Measurements from ENCODE around the gene MYL6B. TPM values are rescaled to one million over a fixed set of nuclear protein-coding genes. Genes with fewer than 3 reads are reported as not detected.

The MYL6B gene
- total RNA-seq: 92.5 and 126 TPM in 2 replicates

GRCh38 chr12:56152132-56152755 is at the start of gene MYL6B:
Gene MYL6B, plus strand, starts transcription at chr12:56152587. Its CDS starts 1,332 bp downstream, at chr12:56153919.

DNA sequence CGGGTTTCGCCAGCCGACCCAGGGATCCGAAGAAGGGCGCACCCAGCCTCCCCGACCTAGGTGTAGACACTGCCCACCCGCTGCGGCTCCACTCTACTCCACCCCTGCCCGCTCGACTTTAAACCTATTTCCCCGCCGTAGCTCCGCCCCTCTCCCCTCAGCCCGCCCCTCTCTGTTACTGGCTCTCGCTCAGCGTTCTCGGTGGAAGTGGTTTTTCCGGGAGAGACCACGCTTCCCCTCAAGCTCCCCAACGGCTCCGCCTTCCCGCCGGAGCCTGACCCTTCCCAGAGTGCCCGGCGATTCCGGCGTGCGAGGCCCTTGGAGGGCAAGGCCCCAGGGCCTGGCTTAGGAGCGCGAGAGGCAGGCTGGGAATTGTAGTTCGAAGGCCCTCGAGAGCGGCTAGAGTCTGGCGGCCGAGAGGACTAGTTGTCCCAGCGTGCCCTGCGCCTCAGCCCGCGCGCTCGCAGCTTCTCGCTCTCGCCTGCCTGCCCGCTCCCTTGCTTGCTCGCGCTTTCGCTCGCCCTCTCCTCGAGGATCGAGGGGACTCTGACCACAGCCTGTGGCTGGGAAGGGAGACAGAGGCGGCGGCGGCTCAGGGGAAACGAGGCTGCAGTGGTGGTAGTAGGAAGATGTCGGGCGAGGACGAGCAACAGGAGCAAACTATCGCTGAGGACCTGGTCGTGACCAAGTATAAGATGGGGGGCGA is 48.1 kb upstream of the MYL6B start, which contains the start of gene PA2G4:
TSS of gene PA2G4 (plus strand) at position 451 of the 706 bp plus-strand sequence. CDS start at position 630, 179 bp downstream.

GRCh38 chr12:56116267-56117081 is 35.9 kb upstream of the MYL6B start, which contains the start of gene RPL41:
Gene RPL41, plus strand, starts transcription at chr12:56116633.

DNA sequence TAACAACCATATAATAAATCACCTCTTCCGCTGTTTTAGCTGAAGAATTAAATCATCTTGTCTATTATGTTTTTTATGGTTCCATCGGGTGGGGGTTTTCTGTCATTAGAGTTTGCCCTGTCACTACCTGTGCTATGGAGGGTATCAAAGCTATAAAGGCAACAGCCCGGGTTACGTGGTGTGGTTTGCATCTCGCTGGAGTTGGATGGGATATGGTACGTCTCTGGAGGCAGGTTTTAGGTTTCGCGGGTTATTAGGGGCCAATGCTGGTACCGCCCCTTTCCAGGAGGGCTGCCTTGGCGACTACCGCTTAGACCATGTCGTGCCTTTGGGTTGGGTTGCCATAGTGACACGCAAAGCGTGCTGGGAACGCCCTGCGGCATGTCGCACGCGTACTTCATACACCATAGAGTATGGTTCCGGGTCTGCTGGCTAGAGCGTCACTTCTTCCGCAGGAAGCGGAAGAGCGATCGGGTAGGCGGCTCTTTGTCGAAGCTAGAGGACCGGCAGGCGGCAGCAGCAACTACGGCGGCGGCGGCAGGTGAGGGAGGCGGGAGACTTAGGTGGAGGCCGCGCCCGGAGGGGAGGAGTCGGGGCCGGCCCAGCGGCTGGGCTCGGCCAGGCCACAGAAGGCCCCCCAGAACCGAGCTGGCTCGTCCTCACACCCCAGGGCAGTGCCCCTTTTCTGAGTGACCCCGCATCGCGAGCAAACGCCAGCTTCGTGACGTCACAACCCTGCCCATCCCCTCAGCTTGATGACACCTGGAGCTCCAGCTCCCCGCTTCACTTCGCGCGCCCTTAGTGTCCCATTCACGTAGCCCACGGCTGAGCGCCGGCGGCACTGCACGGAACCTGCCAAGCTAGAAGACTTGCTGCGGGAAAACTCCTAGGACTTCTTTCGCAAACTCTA is 34.4 kb upstream of the MYL6B start, which contains the start of gene ZC3H10:
TSS of gene ZC3H10 (plus strand) at position 489 of the 910 bp plus-strand sequence. CDS start 2,297 bp downstream, outside the sequence.

GRCh38 chr12:56127888-56128669 is 24.3 kb upstream of the MYL6B start, which contains the start of gene ESYT1:
Gene ESYT1, plus strand, starts transcription at chr12:56128267. Its CDS starts 53 bp downstream, at chr12:56128320.

GRCh38 chr12:56158029-56158925 is 5.9 kb downstream of the MYL6B start, which contains the start of gene MYL6:
Gene MYL6, plus strand, starts transcription at chr12:56158359. Its CDS starts 43 bp downstream, at chr12:56158402.

GRCh38 chr12:56189099-56189917 is 36.9 kb downstream of the MYL6B start, which contains the start of gene SMARCC2:
Gene SMARCC2, minus strand, starts transcription at chr12:56189483. Its CDS starts 22 bp downstream, at chr12:56189461.

Other genes starting within 250 kb of the MYL6B start
- 46.4 and 54.8 TPM in 2 replicates for gene PYM1, start 224.7 kb upstream of the MYL6B start, total RNA-seq
- gene DGKA, start 221.4 kb upstream of the MYL6B start, total RNA-seq: 19.9 and 32.4 TPM in 2 replicates
- gene PMEL, start 186.5 kb upstream of the MYL6B start, total RNA-seq: 0.58 and 0.71 TPM in 2 replicates
- 35.3 and 39.8 TPM in 2 replicates for gene CDK2, start 185.8 kb upstream of the MYL6B start, total RNA-seq
- 58.8 and 63.6 TPM in 2 replicates for gene RAB5B, start 178.5 kb upstream of the MYL6B start, total RNA-seq
- gene SUOX, start 155.3 kb upstream of the MYL6B start, total RNA-seq: 21.8 and 43.0 TPM in 2 replicates
- gene IKZF4, start 131.5 kb upstream of the MYL6B start, total RNA-seq: 0.89 and 2.6 TPM in 2 replicates
- gene RPS26, start 110.7 kb upstream of the MYL6B start, total RNA-seq: 1,394 and 2,798 TPM in 2 replicates
- 0.35 TPM in 1 of 2 replicates, not detected in the other for gene ERBB3, start 72.4 kb upstream of the MYL6B start, total RNA-seq
- 199 and 215 TPM in 2 replicates for gene PA2G4, start 48.0 kb upstream of the MYL6B start, total RNA-seq
- 2,864 and 3,592 TPM in 2 replicates for gene RPL41, start 36.0 kb upstream of the MYL6B start, total RNA-seq
- 2.6 and 4.8 TPM in 2 replicates for gene ZC3H10, start 34.3 kb upstream of the MYL6B start, total RNA-seq
- gene ESYT1, start 24.3 kb upstream of the MYL6B start, total RNA-seq: 240 and 325 TPM in 2 replicates
- 2,877 and 3,219 TPM in 2 replicates for gene MYL6, start 5.8 kb downstream of the MYL6B start, total RNA-seq
- 30.7 and 32.3 TPM in 2 replicates for gene SMARCC2, start 36.9 kb downstream of the MYL6B start, total RNA-seq
- 102 and 109 TPM in 2 replicates for gene RNF41, start 69.3 kb downstream of the MYL6B start, total RNA-seq
- 60.1 and 75.0 TPM in 2 replicates for gene NABP2, start 71.8 kb downstream of the MYL6B start, total RNA-seq
- not detected in 2 replicates for gene SLC39A5, start 77.5 kb downstream of the MYL6B start, total RNA-seq
- gene ANKRD52, start 105.8 kb downstream of the MYL6B start, total RNA-seq: 9.2 and 12.4 TPM in 2 replicates
- gene COQ10A, start 114.4 kb downstream of the MYL6B start, total RNA-seq: 7.4 and 13.5 TPM in 2 replicates
- gene CS, start 147.7 kb downstream of the MYL6B start, total RNA-seq: 141 and 149 TPM in 2 replicates
- 110 and 166 TPM in 2 replicates for gene CNPY2, start 163.4 kb downstream of the MYL6B start, total RNA-seq
- 13.3 and 13.8 TPM in 2 replicates for gene PAN2, start 181.4 kb downstream of the MYL6B start, total RNA-seq
- gene IL23A, start 186.3 kb downstream of the MYL6B start, total RNA-seq: not detected in 2 replicates
- gene STAT2, start 207.5 kb downstream of the MYL6B start, total RNA-seq: 135 and 143 TPM in 2 replicates
- not detected in 2 replicates for gene APOF, start 210.3 kb downstream of the MYL6B start, total RNA-seq

Data from myometrial cell (primary cell).